Spleen (tissue), 11 donors: ENCODE data around the gene SH3BP5. TPM values are rescaled to one million over a fixed set of nuclear protein-coding genes. Genes with fewer than 3 reads are reported as not detected.

Experiments
- DNase-seq: peaks from one replicate; pipeline ENCODE4 v3.0.0-alpha.2; 2020
- H3K27ac ChIP-seq, 8 donors: fragments of 200-600 bp; sonication (generic) in 7 of 8; 1 replicate in 4 of 8; 2 replicates in 4 of 8; pipeline versions ENCODE4 v1.5.0 to v1.8.0; 2016 to 2021; ENCODE audit warnings: inconsistent platforms in 4 of 8, mild to moderate bottlenecking in 4 of 8, moderate library complexity in 1 of 8
- H3K27me3 ChIP-seq, 7 donors: fragments of 200-600 bp; sonication (generic) in 6 of 7; replicated peaks in 1 of 7; 1 replicate in 4 of 7; 2 replicates in 3 of 7; pipeline versions ENCODE4 v1.5.0 to v1.8.0; 2016 to 2021; ENCODE audit warnings: inconsistent platforms in 3 of 7, mild to moderate bottlenecking in 1 of 7
- H3K36me3 ChIP-seq, 6 donors: fragments of 200-600 bp; sonication (generic) in 5 of 6; 1 replicate in 4 of 6; 2 replicates in 2 of 6; pipeline versions ENCODE4 v1.5.0 to v1.8.0; 2016 to 2021; ENCODE audit warnings: inconsistent platforms in 2 of 6
- H3K4me1 ChIP-seq, 6 donors: fragments of 200-600 bp; sonication (generic) in 5 of 6; 1 replicate in 3 of 6; 2 replicates in 3 of 6; pipeline versions ENCODE4 v1.5.0 to v1.8.0; 2016 to 2021; ENCODE audit warnings: inconsistent platforms in 3 of 6
- H3K4me3 ChIP-seq, 8 donors: fragments of 200-600 bp; sonication (generic) in 7 of 8; 1 replicate in 4 of 8; 2 replicates in 4 of 8; pipeline versions ENCODE4 v1.5.0 to v1.8.0; 2016 to 2021; ENCODE audit warnings: inconsistent platforms in 4 of 8, mild to moderate bottlenecking in 4 of 8, moderate library complexity in 2 of 8
- H3K9me3 ChIP-seq, 8 donors: fragments of 200-600 bp; sonication (generic) in 7 of 8; 1 replicate in 4 of 8; 2 replicates in 4 of 8; pipeline versions ENCODE4 v1.5.0 to v1.8.0; 2016 to 2021; ENCODE audit warnings: inconsistent platforms in 4 of 8
- POLR2A ChIP-seq, 3 donors: fragments of 450-650 bp; IDR thresholded peaks; one replicate each; pipeline ENCODE4 v1.5.1; 2017; ENCODE audit warnings: antibody characterized with exemption in 3 of 3, mild to moderate bottlenecking in 1 of 3
- POLR2AphosphoS5 ChIP-seq, 3 donors: sonication (generic); formaldehyde crosslinking; IDR thresholded peaks; one replicate each; pipeline ENCODE4 v1.5.1; 2017; ENCODE audit warnings: antibody characterized with exemption in 3 of 3
- WGBS, 5 donors: extraction: QIAGEN DNeasy Blood & Tissue Kit in 3 of 5; methylation state at CpG; one replicate each; pipeline versions ENCODE4 v1.1.5 to v1.1.7; 2013 to 2018; 5-methylcytosine and 5-hydroxymethylcytosine counted together
- intact Hi-C: fragments of 100-400 bp; cut with DNase I; formaldehyde crosslinking; loops from one replicate; pipeline ENCODE4 v1.15.0; 2023; ENCODE audit warnings: low total_unique reads
- polyA plus RNA-seq, 3 donors: library from polyadenylated mRNA; stranded (reverse); fragments of 200-250 nt; gene quantifications; one replicate each; pipeline ENCODE4 v1.2.1, GENCODE V29; 2013
- total RNA-seq, 7 donors: library from RNA; depleted of rRNA in 3 of 7; stranded (reverse); fragments of >200 nt in 3 of 7; fragmentation: NEBNext Ultra II Directional in 4 of 7; extraction: Animal tissue kit (Norgen Biotek cat#: 25700) in 4 of 7; gene quantifications; one replicate each; pipeline versions ENCODE4 v1.1.0 to v1.2.1, GENCODE V29; 2016 to 2021
- TF ChIP-seq, protein P1 (sequence below), 11 experiments: fragments of 200-600 bp in 7 of 11; fragments of 450-650 bp in 4 of 11; sonication (generic) in 4 of 11; IDR thresholded peaks in 8 of 11; conservative IDR thresholded peaks in 3 of 11; 1 replicate in 7 of 11; 2 replicates in 4 of 11; pipeline versions ENCODE4 v1.4.0 to v1.8.0; 2016 to 2021; ENCODE audit warnings: antibody characterized with exemption in 11 of 11, inconsistent platforms in 4 of 11, mild to moderate bottlenecking in 1 of 11
- donor health status: healthy with polysubstance abuse.
- donor health status: DM: no; HTN: no; CAD: no; lungs with moderate emphysema.
- donor health status: DM: no; HTN: no; CAD: no.
- donor health status: Bipolar disorder and iron deficiency.
- donor health status: healthy.
- donor health status: DM: no; HTN: no; CAD: no.
- donor health status: DM: yes; HTN: yes; CAD: no.

SH3BP5 gene
- total and polyA plus RNA-seq, 10 donors, result 36.4 to 75.0 (median 53.7) TPM

DNA sequence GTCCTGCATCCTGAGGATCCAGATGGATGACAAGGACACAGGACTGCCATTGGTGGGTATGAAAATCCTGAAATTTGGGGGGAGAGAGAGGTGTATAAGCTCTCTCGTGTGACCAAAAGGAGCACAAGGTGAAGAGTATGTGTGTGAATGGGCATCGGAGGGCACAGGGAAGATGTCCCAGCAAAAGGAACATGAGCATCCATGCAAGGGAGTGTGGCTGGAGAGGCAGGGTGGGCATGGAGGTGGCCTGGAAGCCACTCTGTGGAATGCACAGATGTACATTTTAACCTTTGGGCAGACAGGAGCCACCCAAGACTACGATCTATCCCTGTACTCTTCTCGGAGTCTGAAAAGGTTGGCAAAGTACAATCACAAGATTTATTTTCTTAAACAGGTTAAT is 71.9 kb downstream of the SH3BP5 start:
- Histone ChIP-seq H3K4me3 (no peak overlapping the region), H3K9me3 (no peaks in the 10 kb centered on the region), H3K36me3 (peaks cover 5 to 73% (median 58%) of the 10 kb centered on the region in 6 donors), H3K27ac (peak overlapping the region in 1 of 8 donors; percentile 21), H3K4me1 (peaks cover 5 to 28% (median 10%) of the 10 kb centered on the region in 6 donors), H3K27me3 (no peaks in the 10 kb centered on the region)
- no peak for DNase-seq
- WGBS, 5 donors, result 91 to 98% (median 94%) methylated on average over 4 of the region's 4 CpGs
- intact Hi-C loops, result no loop called here
- peak in 2 of 3 donors; percentile 38 to 49 for TF ChIP-seq POLR2AphosphoS5 (IDR thresholded peaks at IDR 0.05)
- TF ChIP-seq, protein P1, sequence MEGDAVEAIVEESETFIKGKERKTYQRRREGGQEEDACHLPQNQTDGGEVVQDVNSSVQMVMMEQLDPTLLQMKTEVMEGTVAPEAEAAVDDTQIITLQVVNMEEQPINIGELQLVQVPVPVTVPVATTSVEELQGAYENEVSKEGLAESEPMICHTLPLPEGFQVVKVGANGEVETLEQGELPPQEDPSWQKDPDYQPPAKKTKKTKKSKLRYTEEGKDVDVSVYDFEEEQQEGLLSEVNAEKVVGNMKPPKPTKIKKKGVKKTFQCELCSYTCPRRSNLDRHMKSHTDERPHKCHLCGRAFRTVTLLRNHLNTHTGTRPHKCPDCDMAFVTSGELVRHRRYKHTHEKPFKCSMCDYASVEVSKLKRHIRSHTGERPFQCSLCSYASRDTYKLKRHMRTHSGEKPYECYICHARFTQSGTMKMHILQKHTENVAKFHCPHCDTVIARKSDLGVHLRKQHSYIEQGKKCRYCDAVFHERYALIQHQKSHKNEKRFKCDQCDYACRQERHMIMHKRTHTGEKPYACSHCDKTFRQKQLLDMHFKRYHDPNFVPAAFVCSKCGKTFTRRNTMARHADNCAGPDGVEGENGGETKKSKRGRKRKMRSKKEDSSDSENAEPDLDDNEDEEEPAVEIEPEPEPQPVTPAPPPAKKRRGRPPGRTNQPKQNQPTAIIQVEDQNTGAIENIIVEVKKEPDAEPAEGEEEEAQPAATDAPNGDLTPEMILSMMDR (IDR thresholded peaks at IDR 0.05 in 8 of 11, conservative IDR thresholded peaks at IDR 0.05 in 3 of 11), result no peak

DNA sequence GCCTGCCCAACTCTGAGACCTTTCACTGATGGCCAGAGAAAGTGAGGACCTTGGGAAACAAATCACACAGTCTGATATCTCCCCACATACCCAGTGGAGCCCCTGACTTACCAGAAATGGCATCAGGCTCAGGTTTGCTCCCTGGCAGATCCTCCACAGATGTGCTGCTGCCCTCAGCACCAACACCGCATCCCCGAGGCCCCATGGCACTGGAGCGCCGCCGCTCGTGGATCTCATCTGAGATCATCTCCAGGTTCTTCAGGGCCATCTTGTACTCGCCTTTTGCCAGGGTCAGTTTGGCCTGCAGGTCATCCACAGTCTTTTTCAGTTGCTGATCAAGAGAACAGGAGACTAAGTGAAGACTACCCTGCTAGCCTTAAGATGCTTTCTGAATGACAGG is 73.7 kb downstream of the SH3BP5 start:
- 95 to 100% (median 97%) methylated on average over 7 of the region's 7 CpGs for WGBS, 5 donors
- no peaks in the 10 kb centered on the region for H3K9me3 ChIP-seq
- no peak for DNase-seq
- H3K27me3 ChIP-seq, result no peaks in the 10 kb centered on the region
- no peak overlapping the region for H3K4me3 ChIP-seq
- TF ChIP-seq POLR2A (IDR thresholded peaks at IDR 0.05) (no peak), POLR2AphosphoS5 (IDR thresholded peaks at IDR 0.05) (peak in 2 of 3 donors; percentile 45 to 65)
- intact Hi-C loops, result no loop called here
- H3K4me1 ChIP-seq, result peaks cover 0 to 11% (median 0%) of the 10 kb centered on the region in 6 donors
- H3K36me3 ChIP-seq, result peaks cover 5 to 90% (median 76%) of the 10 kb centered on the region in 6 donors
- peak overlapping the region in 1 of 8 donors; percentile 9 for H3K27ac ChIP-seq

DNA sequence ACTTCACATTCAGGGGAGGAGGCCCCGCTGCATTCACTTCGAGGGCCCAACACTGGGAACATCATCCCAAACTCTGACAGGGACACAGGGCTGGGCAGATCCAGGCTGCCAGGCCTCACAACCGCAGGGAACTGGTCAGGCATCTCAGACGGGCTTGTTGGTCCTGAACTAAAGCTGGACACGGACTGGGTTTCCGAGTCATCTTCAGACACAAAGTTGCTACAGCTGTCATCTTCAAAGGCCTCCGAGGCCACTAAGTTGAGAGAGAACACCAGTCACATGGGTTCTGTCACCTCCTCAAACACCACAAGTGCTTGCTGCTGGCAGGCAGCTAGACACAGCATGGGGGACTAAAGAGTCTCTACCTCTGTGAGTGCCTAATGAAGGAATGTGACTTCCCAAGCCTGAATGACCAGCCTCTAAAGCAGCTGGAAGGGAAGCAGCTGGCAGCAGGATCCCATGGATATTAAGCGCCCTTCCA is 75.5 kb downstream of the SH3BP5 start:
- H3K27me3 ChIP-seq, result no peaks in the 10 kb centered on the region
- TF ChIP-seq POLR2AphosphoS5 (IDR thresholded peaks at IDR 0.05), result peak; percentile 34 to 51 (median 38)
- TF ChIP-seq POLR2A (IDR thresholded peaks at IDR 0.05), result no peak
- no peak for DNase-seq
- WGBS, 5 donors, result 80 to 93% (median 91%) methylated on average over 7 to 8 of the region's 8 CpGs
- H3K4me3 ChIP-seq, result no peak overlapping the region
- no peaks in the 10 kb centered on the region for H3K9me3 ChIP-seq
- intact Hi-C loops, result no loop called here
- H3K27ac ChIP-seq, result peak overlapping the region in 1 of 8 donors; percentile 28
- no peaks in the 10 kb centered on the region for H3K4me1 ChIP-seq
- peaks cover 5 to 100% (median 89%) of the 10 kb centered on the region in 6 donors for H3K36me3 ChIP-seq

DNA sequence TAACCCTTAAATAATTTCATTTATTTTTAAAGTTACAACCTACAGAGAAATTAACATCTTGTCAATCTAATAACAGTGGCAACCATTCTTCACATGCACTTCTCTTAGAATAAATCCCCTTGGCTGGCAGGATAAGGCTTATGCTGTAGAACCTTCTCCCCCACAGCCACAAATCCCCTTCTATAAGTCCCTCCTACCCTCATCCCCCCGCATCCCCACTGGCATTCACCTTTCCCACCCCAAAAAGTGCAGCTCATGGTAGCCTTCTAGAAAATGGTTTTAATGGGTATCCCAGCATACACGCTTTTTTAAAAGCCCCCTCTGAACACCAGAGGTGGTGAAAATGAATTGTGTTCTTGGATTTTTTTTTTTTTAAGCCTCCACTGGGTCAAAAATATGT is 77.2 kb downstream of the SH3BP5 start:
- intact Hi-C loops, result no loop called here

DNA sequence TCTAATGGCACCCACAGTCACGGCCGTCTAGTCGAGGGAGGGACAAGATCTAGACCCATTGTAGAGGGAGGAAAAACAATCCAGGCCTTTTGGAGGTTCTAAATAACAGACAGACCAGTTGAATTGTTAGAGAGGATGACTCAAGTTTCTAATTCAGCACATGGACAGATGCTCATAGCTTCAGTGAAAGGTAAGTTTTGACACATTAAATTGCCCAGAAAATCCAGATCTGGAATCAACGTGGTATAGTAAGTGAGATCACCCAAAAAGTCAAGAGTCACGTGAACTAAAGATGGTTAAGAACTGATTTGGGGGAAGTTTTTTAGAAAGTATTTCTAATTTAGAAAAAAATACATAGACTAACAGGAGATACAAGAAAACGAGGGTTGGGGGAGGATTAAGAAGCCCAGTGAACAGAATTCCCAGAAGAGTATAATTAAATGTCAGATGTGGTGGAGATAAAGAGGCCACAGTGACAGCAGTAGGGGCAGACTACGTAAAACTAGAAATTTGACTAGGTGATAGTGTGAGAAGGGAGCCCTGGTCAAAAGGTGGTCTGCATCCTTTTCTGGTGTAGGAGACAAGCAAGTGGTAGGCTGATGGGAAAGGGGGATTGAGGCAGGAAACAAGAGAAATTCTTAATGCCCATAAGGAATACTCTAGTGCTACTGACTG is 79.2 kb downstream of the SH3BP5 start:
- DNase-seq, result no peak

More for the DNA sequence above, 77.2 kb downstream of the SH3BP5 start:
- Histone ChIP-seq H3K27ac (no peak overlapping the region), H3K36me3 (peaks cover 3 to 100% (median 90%) of the 10 kb centered on the region in 6 donors), H3K27me3 (no peaks in the 10 kb centered on the region), H3K4me1 (no peaks in the 10 kb centered on the region), H3K4me3 (no peak overlapping the region), H3K9me3 (no peaks in the 10 kb centered on the region)
- TF ChIP-seq, protein P1 (IDR thresholded peaks at IDR 0.05 in 8 of 11, conservative IDR thresholded peaks at IDR 0.05 in 3 of 11), result no peak
- TF ChIP-seq POLR2AphosphoS5 (IDR thresholded peaks at IDR 0.05) (no peak), POLR2A (IDR thresholded peaks at IDR 0.05) (no peak)
- DNase-seq, result no peak
- 90 to 100% (median 96%) methylated on average over 2 of the region's 2 CpGs for WGBS, 5 donors

More for the DNA sequence above, 79.2 kb downstream of the SH3BP5 start:
- 72 to 88% (median 85%) methylated on average over 7 of the region's 7 CpGs for WGBS, 5 donors
- no peak overlapping the region for H3K4me3 ChIP-seq
- no peaks in the 10 kb centered on the region for H3K4me1 ChIP-seq
- peak in 1 of 3 donors; percentile 35 for TF ChIP-seq POLR2AphosphoS5 (IDR thresholded peaks at IDR 0.05)
- TF ChIP-seq, protein P1 (IDR thresholded peaks at IDR 0.05 in 8 of 11, conservative IDR thresholded peaks at IDR 0.05 in 3 of 11), result no peak
- no peak for TF ChIP-seq POLR2A (IDR thresholded peaks at IDR 0.05)
- no peaks in the 10 kb centered on the region for H3K9me3 ChIP-seq
- intact Hi-C loops, result no loop called here
- H3K27me3 ChIP-seq, result no peaks in the 10 kb centered on the region
- no peak overlapping the region for H3K27ac ChIP-seq
- peaks cover 3 to 100% (median 92%) of the 10 kb centered on the region in 6 donors for H3K36me3 ChIP-seq
